Endothelial cell of umbilical vein (primary cell): ENCODE data around the gene ACER2. TPM values are rescaled to one million over a fixed set of nuclear protein-coding genes. Genes with fewer than 3 reads are reported as not detected.

Experiments
- BruUV-seq: library from RNA; stranded (reverse); fragments of 400-500 nt; replicated peaks from 2 replicates; lab custom pipeline; 2021; lab: Mats Ljungman, UMichigan
- CTCF ChIA-PET: fragments of 300-600, 350-600 bp; sonication (Branson Sonifier 250); formaldehyde crosslinking; loops from one replicate; lab custom pipeline; 2021; ENCODE audit warnings: antibody characterized with exemption, inconsistent platforms; lab: Charles Lee
- POLR2A ChIA-PET: fragments of 300-600, 350-600 bp; sonication (Branson Sonifier 250); formaldehyde crosslinking; loops from one replicate; lab custom pipeline; 2021; ENCODE audit warnings: antibody characterized with exemption, inconsistent platforms; lab: Charles Lee
- DNase-seq: peaks from one replicate; pipeline ENCODE4 v3.0.0-alpha.2; 2011; ENCODE audit warnings: low read depth, low spot score
- FAIRE-seq: peaks from 2 replicates; lab custom pipeline; 2011; peaks lifted over from hg19 to GRCh38; lab: Jason Lieb, UNC
- H2AFZ ChIP-seq: 2 replicates; pipeline ENCODE4 v1.6.0; 2012; ENCODE audit warnings: low read depth, low read length, control low read depth, inconsistent platforms
- H3K27ac ChIP-seq: 2 replicates; pipeline ENCODE4 v1.5.1; 2011; ENCODE audit warnings: low read depth, mild to moderate bottlenecking, control low read depth, low read length, moderate library complexity; ENCODE audit not compliant: insufficient read depth
- H3K27me3 ChIP-seq, 2 experiments: 2 replicates each; pipeline versions ENCODE4 v1.6.0 to v1.6.1; 2011; ENCODE audit warnings: low read length in 2 of 2, mixed read lengths in 1 of 2; ENCODE audit not compliant: control insufficient read depth in 2 of 2, insufficient read depth in 2 of 2
- H3K36me3 ChIP-seq, 2 experiments: 2 replicates in 1 of 2; 3 replicates in 1 of 2; pipeline ENCODE4 v1.5.1; 2011; ENCODE audit warnings: low read length in 2 of 2, mild to moderate bottlenecking in 1 of 2, moderate library complexity in 1 of 2; ENCODE audit not compliant: control insufficient read depth in 2 of 2, insufficient read depth in 2 of 2; ENCODE audit errors: extremely low read depth in 1 of 2
- H3K4me1 ChIP-seq: 3 replicates; pipeline ENCODE4 v1.5.1; 2011; ENCODE audit warnings: mild to moderate bottlenecking, low read length; ENCODE audit not compliant: control insufficient read depth, insufficient read depth; ENCODE audit errors: extremely low read depth
- H3K4me2 ChIP-seq: 2 replicates; pipeline ENCODE4 v1.6.1; 2011; ENCODE audit warnings: low read length, control low read depth, mixed read lengths; ENCODE audit not compliant: insufficient read depth
- H3K4me3 ChIP-seq, 3 experiments: fragments of 200-600 bp in 1 of 3; sonication (generic), shearing (Covaris generic) in 1 of 3; replicated peaks in 1 of 3; 2 replicates each; pipeline ENCODE4 v1.5.1; 2011 to 2016; ENCODE audit warnings: control low read depth in 3 of 3, low read length in 3 of 3, mild to moderate bottlenecking in 2 of 3, inconsistent platforms in 1 of 3, low read depth in 1 of 3, moderate library complexity in 1 of 3; ENCODE audit not compliant: insufficient read depth in 1 of 3
- H3K79me2 ChIP-seq: 2 replicates; pipeline ENCODE4 v1.6.0; 2012; ENCODE audit warnings: low read length, inconsistent platforms; ENCODE audit not compliant: control insufficient read depth, insufficient read depth
- H3K9ac ChIP-seq: replicated peaks from 2 replicates; pipeline ENCODE3; 2011; ENCODE audit warnings: low read length, control low read depth; ENCODE audit not compliant: insufficient read depth; ENCODE audit errors: extremely low read depth
- H3K9me1 ChIP-seq: replicated peaks from 3 replicates; pipeline ENCODE4 v1.6.0; 2011; ENCODE audit warnings: mild to moderate bottlenecking, low read length; ENCODE audit not compliant: control insufficient read depth, insufficient read depth; ENCODE audit errors: extremely low read depth
- H3K9me3 ChIP-seq: replicated peaks from 2 replicates; pipeline ENCODE4 v1.5.1; 2012; ENCODE audit warnings: low read length, inconsistent platforms; ENCODE audit not compliant: control insufficient read depth, insufficient read depth
- H4K20me1 ChIP-seq: replicated peaks from 2 replicates; pipeline ENCODE3; 2011; ENCODE audit warnings: mild to moderate bottlenecking, low read length; ENCODE audit not compliant: control insufficient read depth, insufficient read depth; ENCODE audit errors: extremely low read depth
- EZH2 ChIP-seq: IDR thresholded peaks from 2 replicates; pipeline ENCODE4 v1.6.1; 2012; ENCODE audit warnings: borderline replicate concordance, low read depth, mild to moderate bottlenecking, moderate library complexity, low read length, inconsistent platforms; ENCODE audit not compliant: severe bottlenecking
- FOS ChIP-seq: IDR thresholded peaks from 2 replicates; pipeline ENCODE4 v1.6.1; 2011; ENCODE audit warnings: mild to moderate bottlenecking, low read length, moderate library complexity, borderline replicate concordance; ENCODE audit not compliant: insufficient read depth
- GATA2 ChIP-seq: IDR thresholded peaks from 2 replicates; pipeline ENCODE4 v1.7.0; 2011; ENCODE audit warnings: low read depth, mild to moderate bottlenecking, moderate library complexity, mixed read lengths, low read length; ENCODE audit not compliant: insufficient read length, insufficient read depth
- JUN ChIP-seq: IDR thresholded peaks from 2 replicates; pipeline ENCODE4 v1.6.1; 2011; ENCODE audit warnings: borderline replicate concordance, low read depth; ENCODE audit not compliant: insufficient read length, insufficient read depth
- MYC ChIP-seq: IDR thresholded peaks from one replicate; pipeline ENCODE4 v1.6.1; 2011; ENCODE audit warnings: mild to moderate bottlenecking, low read depth, low read length
- POLR2A ChIP-seq: IDR thresholded peaks from 2 replicates; pipeline ENCODE4 v1.6.1; 2012; ENCODE audit warnings: low read depth, mild to moderate bottlenecking, control low read depth, low read length
- POLR2AphosphoS5 ChIP-seq: IDR thresholded peaks from 2 replicates; pipeline ENCODE4 v1.6.1; 2012; ENCODE audit warnings: low read depth, mild to moderate bottlenecking, control low read depth, low read length, moderate library complexity; ENCODE audit not compliant: insufficient read depth
- dilution Hi-C: fragments of 300-500 bp; cut with MboI; formaldehyde crosslinking; loops from one replicate; pipeline ENCODE4 v1.15.0; 2019; ENCODE audit warnings: low sequenced_read_pairs; ENCODE audit not compliant: extremely low pct_ligation_motif_present
- intact Hi-C: fragments of 100-400 bp; cut with micrococcal nuclease; formaldehyde crosslinking; loops from one replicate; pipeline ENCODE4 v1.10.0; 2022
- polyA plus RNA-seq, 4 experiments: library from polyadenylated mRNA; depleted of rRNA in 3 of 4; stranded (reverse) in 3 of 4; unstranded in 1 of 4; fragments of >200 nt; gene quantifications; 2 replicates each; pipeline versions ENCODE4 v1.2.1 to v1.2.3, GENCODE V29; 2011 to 2012; ENCODE audit warnings: missing spikeins in 1 of 4
- total RNA-seq: library from RNA; stranded (reverse); gene quantifications from 2 replicates; pipeline ENCODE4 v1.2.3, GENCODE V29; 2021
- TF ChIP-seq, protein P1 (sequence below): IDR thresholded peaks from 2 replicates; pipeline ENCODE4 v1.6.1; 2011; ENCODE audit not compliant: insufficient read depth, insufficient read length
- TF ChIP-seq, protein P2 (sequence below), 2 donors: IDR thresholded peaks; 1 replicate in 1 of 2; 2 replicates in 1 of 2; pipeline ENCODE4 v1.5.1; 2011; ENCODE audit warnings: low read length in 2 of 2, mild to moderate bottlenecking in 2 of 2, moderate library complexity in 2 of 2, control low read depth in 1 of 2, inconsistent platforms in 1 of 2, low read depth in 1 of 2; ENCODE audit not compliant: insufficient read depth in 1 of 2; ENCODE audit errors: extremely low read depth in 1 of 2

The ACER2 gene
- total and polyA plus RNA-seq, 2 donors (not counting 3 experiments of a cell fraction or from before 2014, with no cell fraction given) = 5.2 to 7.3 TPM

DNA sequence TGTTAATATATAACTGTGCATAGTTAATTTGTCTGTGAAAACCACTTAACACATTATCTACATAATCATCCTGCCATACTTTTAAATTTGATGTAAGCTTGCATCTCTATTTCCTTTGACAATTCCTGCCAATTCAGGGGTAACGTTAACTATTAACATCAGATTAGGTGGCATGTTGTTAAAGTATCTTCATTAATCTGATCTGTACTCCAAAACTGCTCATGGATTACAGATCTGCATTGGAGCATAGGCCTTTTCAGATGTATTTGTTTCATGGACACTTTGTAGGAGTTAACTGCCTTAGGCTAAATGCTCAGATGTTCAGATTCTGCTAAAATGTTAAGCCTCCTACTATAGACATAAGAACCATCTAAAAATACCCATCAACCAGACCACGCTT is 31.9 kb upstream of the ACER2 start:
- no peak for TF ChIP-seq POLR2AphosphoS5
- no peak for TF ChIP-seq FOS
- TF ChIP-seq, protein P1, sequence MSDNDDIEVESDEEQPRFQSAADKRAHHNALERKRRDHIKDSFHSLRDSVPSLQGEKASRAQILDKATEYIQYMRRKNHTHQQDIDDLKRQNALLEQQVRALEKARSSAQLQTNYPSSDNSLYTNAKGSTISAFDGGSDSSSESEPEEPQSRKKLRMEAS = no peak
- no peak for TF ChIP-seq JUN
- no peaks in the 10 kb centered on the region for H3K27me3 ChIP-seq
- peaks cover 37% of the 10 kb centered on the region for H3K4me1 ChIP-seq
- H3K9me3 ChIP-seq = no peaks in the 10 kb centered on the region
- DNase-seq (no peak), FAIRE-seq (no peak)
- dilution Hi-C loops = no loop called here
- peak overlapping the region; percentile 95 for H3K9ac ChIP-seq
- POLR2A ChIA-PET = no interaction called here
- BruUV-seq = no TSS peak
- H3K27ac ChIP-seq = no peak overlapping the region
- peaks cover 9% of the 10 kb centered on the region for H4K20me1 ChIP-seq
- CTCF ChIA-PET = interaction anchor here (1.3 kb wide), 1 partner anchor 80 kb away, joined by 7 read pairs; no protein-coding TSS in a partner anchor
- H3K79me2 ChIP-seq = peaks cover 33% of the 10 kb centered on the region
- no peaks in the 10 kb centered on the region for H3K9me1 ChIP-seq
- H3K36me3 ChIP-seq = peaks cover 12 to 37% of the 10 kb centered on the region in 2 experiments
- H2AFZ ChIP-seq = no peak overlapping the region
- H3K4me3 ChIP-seq = peak overlapping the region in 2 of 3 experiments; percentile 84 to 94
- intact Hi-C loops = loop anchor here (5.0 kb wide), 1 partner anchor 260 kb away; no protein-coding TSS in a partner anchor
- peak overlapping the region; percentile 97 for H3K4me2 ChIP-seq

DNA sequence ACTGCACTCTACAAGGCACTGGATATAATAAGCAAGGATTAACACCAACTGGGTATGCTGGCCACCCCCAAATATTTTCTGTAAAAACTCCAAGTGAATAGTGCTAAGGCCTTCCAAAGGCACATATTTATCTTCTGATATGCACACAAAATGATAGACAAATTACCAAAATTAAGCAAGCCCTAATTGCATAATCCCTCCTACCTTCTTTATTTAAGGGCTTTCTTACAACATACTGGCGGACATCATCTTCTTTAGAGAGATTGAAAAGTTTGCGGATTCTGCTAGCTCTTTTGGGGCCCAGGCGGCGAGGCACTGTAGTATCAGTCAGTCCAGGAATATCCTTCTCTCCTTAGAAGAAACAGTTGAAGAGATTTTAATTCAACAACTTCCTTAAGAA is 30.6 kb upstream of the ACER2 start:
- BruUV-seq = no TSS peak

More for the DNA sequence above, 30.6 kb upstream of the ACER2 start:
- FAIRE-seq = no peak
- Histone ChIP-seq H3K9ac (peak overlapping the region; percentile 95), H4K20me1 (peaks cover 9% of the 10 kb centered on the region), H3K27ac (peak overlapping the region; percentile 13), H3K4me2 (peak overlapping the region; percentile 97), H3K4me1 (peaks cover 37% of the 10 kb centered on the region), H3K79me2 (peaks cover 33% of the 10 kb centered on the region), H3K9me1 (no peaks in the 10 kb centered on the region), H3K4me3 (peak overlapping the region; percentile 84 to 94 (median 93)), H3K36me3 (peaks cover 12 to 34% of the 10 kb centered on the region in 2 experiments), H3K9me3 (no peaks in the 10 kb centered on the region), H2AFZ (no peak overlapping the region), H3K27me3 (no peaks in the 10 kb centered on the region)
- no peak for DNase-seq
- POLR2A ChIA-PET = no interaction called here
- no peak for TF ChIP-seq EZH2
- TF ChIP-seq, protein P1 = no peak
- TF ChIP-seq POLR2AphosphoS5 = peak; percentile 25
- no peak for TF ChIP-seq GATA2
- TF ChIP-seq POLR2A = peak; percentile 26
- TF ChIP-seq FOS = no peak
- TF ChIP-seq JUN = no peak
- TF ChIP-seq MYC = no peak
- TF ChIP-seq, protein P2, sequence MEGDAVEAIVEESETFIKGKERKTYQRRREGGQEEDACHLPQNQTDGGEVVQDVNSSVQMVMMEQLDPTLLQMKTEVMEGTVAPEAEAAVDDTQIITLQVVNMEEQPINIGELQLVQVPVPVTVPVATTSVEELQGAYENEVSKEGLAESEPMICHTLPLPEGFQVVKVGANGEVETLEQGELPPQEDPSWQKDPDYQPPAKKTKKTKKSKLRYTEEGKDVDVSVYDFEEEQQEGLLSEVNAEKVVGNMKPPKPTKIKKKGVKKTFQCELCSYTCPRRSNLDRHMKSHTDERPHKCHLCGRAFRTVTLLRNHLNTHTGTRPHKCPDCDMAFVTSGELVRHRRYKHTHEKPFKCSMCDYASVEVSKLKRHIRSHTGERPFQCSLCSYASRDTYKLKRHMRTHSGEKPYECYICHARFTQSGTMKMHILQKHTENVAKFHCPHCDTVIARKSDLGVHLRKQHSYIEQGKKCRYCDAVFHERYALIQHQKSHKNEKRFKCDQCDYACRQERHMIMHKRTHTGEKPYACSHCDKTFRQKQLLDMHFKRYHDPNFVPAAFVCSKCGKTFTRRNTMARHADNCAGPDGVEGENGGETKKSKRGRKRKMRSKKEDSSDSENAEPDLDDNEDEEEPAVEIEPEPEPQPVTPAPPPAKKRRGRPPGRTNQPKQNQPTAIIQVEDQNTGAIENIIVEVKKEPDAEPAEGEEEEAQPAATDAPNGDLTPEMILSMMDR (IDR thresholded peaks at IDR 0.05; ENCODE audit: extremely low read depth in 1 of 2, insufficient read depth in 1 of 2, low read depth in 1 of 2, low read length in 2 of 2) = no peak
- intact Hi-C loops = loop anchor here (5.0 kb wide), 1 partner anchor 261 kb away; no protein-coding TSS in a partner anchor
- CTCF ChIA-PET = interaction anchor here (0.6 to 1.8 kb wide), 2 partner anchors 8 to 79 kb away, joined by 3 to 10 read pairs; no protein-coding TSS in a partner anchor
- dilution Hi-C loops = no loop called here
